GM18861 (cell line): ENCODE results near the gene NRSN2.

Experiments used
- ATAC-seq: cut with Tn5 transposase; IDR thresholded peaks from one replicate; pipeline ENCODE4 v1.9.1; 2021; ENCODE audit not compliant: unreplicated experiment

The NRSN2 gene

GRCh38 chr20:346640-347316, at the start of gene NRSN2:
Gene NRSN2, plus strand, starts transcription at chr20:347111. Its CDS starts 2,533 bp downstream, at chr20:349644.
- no peak for ATAC-seq

- ATAC-seq: peak; percentile 15
Measured at GRCh38 chr20:297925-298775, 48.8 kb upstream of the NRSN2 start.

DNA sequence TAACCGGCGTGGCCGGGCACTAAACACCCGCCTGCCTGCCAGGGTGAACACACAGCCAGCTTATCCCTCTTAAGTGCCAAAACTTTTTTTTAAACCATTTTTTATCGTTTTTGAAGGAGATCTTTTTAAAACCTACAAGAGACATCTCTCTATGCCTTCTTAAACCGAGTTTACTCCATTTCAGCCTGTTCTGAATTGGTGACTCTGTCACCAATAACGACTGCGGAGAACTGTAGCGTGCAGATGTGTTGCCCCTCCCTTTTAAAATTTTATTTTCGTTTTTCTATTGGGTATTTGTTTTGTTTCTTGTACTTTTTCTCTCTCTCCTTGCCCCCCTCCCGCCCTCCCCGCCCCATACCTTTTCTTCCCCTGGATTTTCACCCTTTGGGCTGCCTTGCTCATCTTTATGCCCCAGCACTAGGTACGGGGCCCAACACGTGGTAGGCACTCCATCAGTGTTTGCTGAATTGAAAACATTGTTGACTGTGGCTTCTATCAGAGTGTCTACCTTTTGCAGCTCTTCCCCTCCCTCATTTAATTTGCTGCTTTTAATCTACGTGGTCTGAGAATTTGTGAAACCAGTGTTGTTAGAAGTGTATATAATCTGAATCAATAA, 48.0 kb upstream of the NRSN2 start:
- no peak for ATAC-seq

GRCh38 chr20:300345-300990, 46.4 kb upstream of the NRSN2 start:
- ATAC-seq: no peak

GRCh38 chr20:301886-302848, 44.7 kb upstream of the NRSN2 start:
- no peak for ATAC-seq

GRCh38 chr20:305745-306144, 41.2 kb upstream of the NRSN2 start:
- no peak for ATAC-seq

DNA sequence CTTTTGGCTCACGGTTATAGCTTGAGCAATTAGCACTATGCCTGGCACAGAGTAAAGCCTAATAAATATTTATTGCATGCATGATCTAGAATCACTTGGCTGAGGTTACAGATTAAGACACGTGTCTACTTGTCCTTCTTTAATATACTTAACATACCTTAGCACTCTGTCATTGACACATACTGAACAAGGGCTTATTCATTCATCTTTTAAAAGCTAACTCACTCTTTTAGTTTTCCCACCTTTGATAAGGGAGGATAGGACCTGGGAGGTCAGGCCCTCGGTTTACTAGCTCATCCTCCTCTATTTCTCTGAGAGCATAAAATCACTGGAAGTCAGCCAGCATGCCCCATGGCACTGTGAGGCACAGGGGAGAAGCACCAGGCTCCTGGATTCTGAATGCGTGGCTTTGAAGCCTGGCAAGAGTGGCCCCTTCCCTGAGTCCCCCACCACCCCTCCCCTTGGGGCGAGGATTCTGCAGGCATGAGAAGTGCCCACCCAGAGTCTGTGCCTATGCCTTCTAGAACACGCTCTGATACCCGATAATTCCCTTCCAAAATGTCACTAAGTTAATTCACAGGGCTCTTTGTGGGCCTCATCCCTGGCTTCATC, 38.4 kb upstream of the NRSN2 start:
- no peak for ATAC-seq

GRCh38 chr20:309306-309840, 37.5 kb upstream of the NRSN2 start:
- ATAC-seq: no peak

GRCh38 chr20:309841-310644, 36.9 kb upstream of the NRSN2 start:
- ATAC-seq: peak; percentile 95

GRCh38 chr20:310645-311044, 36.3 kb upstream of the NRSN2 start:
- ATAC-seq: no peak

GRCh38 chr20:311609-312008, 35.3 kb upstream of the NRSN2 start:
- no peak for ATAC-seq

DNA sequence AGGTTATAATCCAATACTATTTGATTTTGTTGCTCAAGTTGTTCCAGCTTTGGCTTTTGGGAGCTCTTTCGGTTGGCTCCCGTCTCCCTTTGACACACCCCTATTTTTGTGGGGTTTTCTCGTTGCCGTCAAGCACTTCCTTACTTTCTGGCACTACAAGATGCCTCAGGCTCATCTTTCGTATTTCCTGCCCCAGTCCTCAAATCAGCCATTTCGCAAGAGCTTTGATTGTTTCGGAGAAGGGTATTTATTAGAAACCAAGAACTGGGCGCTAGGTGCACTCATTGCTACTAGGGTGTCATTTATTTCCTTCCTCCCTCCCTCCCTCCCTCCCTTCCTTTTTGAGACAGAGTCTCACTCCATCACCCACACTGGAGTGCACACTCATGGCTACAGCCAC, 34.8 kb upstream of the NRSN2 start:
- no peak for ATAC-seq

- ATAC-seq: no peak
Measured at GRCh38 chr20:312866-313265, 34.0 kb upstream of the NRSN2 start.

DNA sequence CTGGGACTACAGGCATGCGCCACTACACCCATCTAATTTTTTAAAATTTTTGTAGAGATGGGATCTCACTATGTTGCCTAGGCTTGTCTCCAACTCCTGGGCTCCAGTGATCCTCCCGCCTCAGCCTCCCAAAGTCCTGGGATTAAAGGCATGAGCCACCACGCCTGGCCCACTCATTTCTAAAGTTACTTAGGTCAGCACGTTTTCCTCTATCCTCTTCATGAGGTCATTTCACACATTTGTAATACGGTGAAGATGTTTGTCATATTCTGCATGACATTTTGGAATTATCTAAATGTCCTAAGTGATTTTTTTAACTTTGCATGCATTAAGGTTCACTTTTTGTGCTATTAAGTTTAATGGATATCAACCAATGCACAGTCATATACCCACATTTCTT, 33.5 kb upstream of the NRSN2 start:
- ATAC-seq: no peak

GRCh38 chr20:313948-314347, 33.0 kb upstream of the NRSN2 start:
- ATAC-seq: no peak

- no peak for ATAC-seq
Measured at GRCh38 chr20:316316-317068, 30.4 kb upstream of the NRSN2 start.

GRCh38 chr20:324177-325044, 22.5 kb upstream of the NRSN2 start:
- ATAC-seq: peak; percentile 48
